HS-27A (cell line): ENCODE results near the gene HTRA3.

Source experiments
- DNase-seq: peaks from one replicate; pipeline ENCODE4 v3.0.0-alpha.2; 2012; ENCODE audit warnings: low read depth, missing footprints

The HTRA3 gene

GRCh38 chr4:8266508-8266907 is 3.0 kb upstream of the HTRA3 start:
- no peak for DNase-seq

- no peak for DNase-seq
Observed at GRCh38 chr4:8267077-8267476, 2.5 kb upstream of the HTRA3 start.

GRCh38 chr4:8268211-8268610 is 1.3 kb upstream of the HTRA3 start:
- no peak for DNase-seq

- DNase-seq, result no peak
Observed at GRCh38 chr4:8268901-8269534, 536 bp upstream of the HTRA3 start.

GRCh38 chr4:8270418-8270771 is 841 bp downstream of the HTRA3 start:
- no peak for DNase-seq

GRCh38 chr4:8270912-8271815 is 1.6 kb downstream of the HTRA3 start:
- DNase-seq, result no peak

- no peak for DNase-seq
Observed at GRCh38 chr4:8271821-8272220, 2.3 kb downstream of the HTRA3 start.

GRCh38 chr4:8272472-8273428 is 3.2 kb downstream of the HTRA3 start:
- no peak for DNase-seq

- DNase-seq, result no peak
Observed at GRCh38 chr4:8273450-8273849, 3.9 kb downstream of the HTRA3 start.

GRCh38 chr4:8274066-8274652 is 4.6 kb downstream of the HTRA3 start:
- DNase-seq, result no peak

GRCh38 chr4:8274765-8275547 is 5.4 kb downstream of the HTRA3 start:
- DNase-seq, result no peak

GRCh38 chr4:8275548-8275910 is 6.0 kb downstream of the HTRA3 start:
- no peak for DNase-seq

GRCh38 chr4:8276358-8277240 is 7.0 kb downstream of the HTRA3 start:
- no peak for DNase-seq

GRCh38 chr4:8277356-8278008 is 7.9 kb downstream of the HTRA3 start:
- no peak for DNase-seq

- DNase-seq, result no peak
Observed at GRCh38 chr4:8278009-8278395, 8.4 kb downstream of the HTRA3 start.

GRCh38 chr4:8278421-8279287 is 9.1 kb downstream of the HTRA3 start:
- DNase-seq, result no peak

- no peak for DNase-seq
Observed at GRCh38 chr4:8279321-8280157, 10.0 kb downstream of the HTRA3 start.
